Tibial nerve (tissue), 3 donors: Measurements from ENCODE around the gene ZFYVE1.

Source experiments
- CTCF ChIP-seq, 5 experiments: fragments of 200-600 bp in 3 of 5; fragments of 450-650 bp in 2 of 5; sonication (generic) in 3 of 5; IDR thresholded peaks; one replicate each; pipeline ENCODE4 v1.5.1; 2016 to 2019; ENCODE audit warnings: antibody characterized with exemption in 5 of 5, mild to moderate bottlenecking in 3 of 5, moderate library complexity in 2 of 5
- POLR2A ChIP-seq, 2 donors: fragments of 450-650 bp; IDR thresholded peaks; one replicate each; pipeline ENCODE4 v1.6.1; 2017; ENCODE audit warnings: antibody characterized with exemption in 2 of 2, mild to moderate bottlenecking in 2 of 2, moderate library complexity in 2 of 2

GRCh38 chr14:72947366-72948160 lies 79.3 kb downstream of the ZFYVE1 start:
- TF ChIP-seq CTCF (IDR thresholded peaks at IDR 0.05) (no peak), POLR2A (IDR thresholded peaks at IDR 0.05) (no peak)
